GM12878 (cell line): Measurements from ENCODE around the gene NDE1. TPM values are rescaled to one million over a fixed set of nuclear protein-coding genes. Genes with fewer than 3 reads are reported as not detected.

Experiments
- ETV6 ChIP-seq, 2 experiments: fragments of 450-650 bp in 1 of 2; IDR thresholded peaks in 1 of 2; conservative IDR thresholded peaks in 1 of 2; 2 replicates each; pipeline ENCODE4 v1.6.1; 2014; ENCODE audit warnings: antibody characterized with exemption in 1 of 2, borderline replicate concordance in 1 of 2, low read depth in 1 of 2, mild to moderate bottlenecking in 1 of 2, moderate library complexity in 1 of 2
- IRF4 ChIP-seq: IDR thresholded peaks from 2 replicates; pipeline ENCODE4 v1.6.1; 2011; ENCODE audit warnings: low read depth, low read length
- MYB ChIP-seq: fragments of 150-350 bp; IDR thresholded peaks from 2 replicates; pipeline ENCODE4 v1.6.1; 2014; ENCODE audit warnings: mild to moderate bottlenecking, low read depth, low read length, borderline replicate concordance
- SPI1 ChIP-seq: IDR thresholded peaks from 2 replicates; pipeline ENCODE4 v1.6.1; 2011; ENCODE audit warnings: low read depth, mild to moderate bottlenecking, low read length, moderate library complexity, borderline replicate concordance; ENCODE audit not compliant: insufficient read depth
- SREBF1 ChIP-seq: IDR thresholded peaks from 2 replicates; pipeline ENCODE4 v1.6.1; 2012; ENCODE audit warnings: mild to moderate bottlenecking, low read length
- ZBTB4 ChIP-seq: fragments of 450-650 bp; formaldehyde crosslinking; IDR thresholded peaks from 2 replicates; pipeline ENCODE4 v1.4.0; 2022; ENCODE audit warnings: mild to moderate bottlenecking, moderate library complexity
- ZNF592 ChIP-seq: fragments of 450-650 bp; IDR thresholded peaks from 2 replicates; pipeline ENCODE4 v1.6.1; 2017; ENCODE audit warnings: mild to moderate bottlenecking, moderate library complexity
- polyA plus RNA-seq, 11 experiments: library from polyadenylated mRNA; depleted of rRNA in 4 of 11; unstranded in 6 of 11; stranded (reverse) in 5 of 11; fragments of >200 nt; fragmentation: Nextera tagmentation in 4 of 11; fragmentation: Illumina TruSeq in 1 of 11; extraction: Ambion mirVana in 4 of 11; extraction: Trizol in 1 of 11; gene quantifications; 1 replicate in 1 of 11; 2 replicates in 10 of 11; pipeline versions ENCODE4 v1.2.1 to v1.2.3, GENCODE V29; 2011 to 2016; ENCODE audit warnings: inconsistent platforms in 2 of 11, missing spikeins in 2 of 11, low read depth in 1 of 11
- total RNA-seq, 4 experiments: library from RNA; depleted of rRNA in 3 of 4; stranded (reverse); fragments of >200 nt in 3 of 4; fragmentation: Illumina TruSeq in 1 of 4; extraction: Trizol in 1 of 4; gene quantifications; 2 replicates each; pipeline versions ENCODE4 v1.2.1 to v1.2.3, GENCODE V29; 2013 to 2021

NDE1 gene
- total and polyA plus RNA-seq, 10 of the 15 experiments (the other 5 are each of a cell fraction or from before 2014, with no cell fraction given): 5.7 to 148 (median 87.8) TPM

DNA sequence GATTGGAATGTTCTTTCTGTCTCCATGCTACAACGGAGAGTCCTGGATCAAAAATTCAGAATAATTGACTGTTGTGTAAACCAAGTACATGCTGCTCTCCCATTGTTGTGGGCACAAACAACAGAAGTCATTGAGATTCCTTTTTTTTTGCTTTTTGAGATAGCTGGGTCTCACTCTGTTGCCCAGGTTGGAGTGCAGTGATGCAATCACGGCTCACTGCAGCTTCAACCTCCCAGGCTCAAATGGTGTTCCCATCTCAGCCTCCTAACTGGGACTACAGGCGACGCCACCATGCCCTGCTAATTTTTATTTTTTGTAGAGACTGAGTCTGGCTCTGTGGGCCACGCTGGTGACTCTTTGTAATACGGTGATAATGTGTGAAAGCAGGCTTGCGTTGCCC is 24.5 kb downstream of the NDE1 start (continued):
- TF ChIP-seq ZBTB4 (CRISPR knock-in tag): no peak
- TF ChIP-seq ZNF592: no peak
- TF ChIP-seq ETV6 (conservative IDR thresholded peaks at IDR 0.05 in 1 of 2, IDR thresholded peaks at IDR 0.05 in 1 of 2; ENCODE audit: borderline replicate concordance in 1 of 2, low read depth in 1 of 2): no peak
- no peak for TF ChIP-seq IRF4
- TF ChIP-seq MYB: no peak
- TF ChIP-seq SREBF1: no peak
- no peak for TF ChIP-seq SPI1
- TF ChIP-seq, all 136 proteins: peak for 0
